HEK293T (cell line): Measurements from ENCODE around the gene GPC1.

Experiments
- CTCF ChIA-PET: fragments of 350-600 bp; formaldehyde crosslinking; extraction: SDS; loops from one replicate; lab custom pipeline; 2021; ENCODE audit warnings: antibody characterized with exemption, inconsistent platforms; lab: Yijun Ruan, JAX
- POLR2A ChIA-PET: fragments of 350-600 bp; formaldehyde crosslinking; extraction: SDS; loops from one replicate; lab custom pipeline; 2020; ENCODE audit warnings: antibody characterized with exemption, inconsistent platforms; lab: Yijun Ruan, JAX
- DNase-seq: peaks from one replicate; pipeline ENCODE4 v3.0.0; 2012; ENCODE audit warnings: mixed read lengths; ENCODE audit errors: extremely low spot score
- ARNT ChIP-seq: fragments of 450-650 bp; IDR thresholded peaks from 2 replicates; pipeline ENCODE4 v1.6.1; 2017; ENCODE audit warnings: mild to moderate bottlenecking
- BHLHE40 ChIP-seq: fragments of 450-650 bp; IDR thresholded peaks from 2 replicates; pipeline ENCODE4 v1.6.1; 2016; ENCODE audit warnings: mild to moderate bottlenecking, moderate library complexity, borderline replicate concordance
- CTBP1 ChIP-seq: fragments of 450-650 bp; IDR thresholded peaks from 2 replicates; pipeline ENCODE4 v1.6.1; 2016; ENCODE audit warnings: borderline replicate concordance
- ELF4 ChIP-seq: fragments of 450-650 bp; IDR thresholded peaks from 2 replicates; pipeline ENCODE4 v1.6.1; 2017; ENCODE audit warnings: antibody characterized with exemption
- FOXA1 ChIP-seq: fragments of 450-650 bp; IDR thresholded peaks from 2 replicates; pipeline ENCODE4 v1.6.1; 2016; ENCODE audit warnings: mild to moderate bottlenecking
- FOXK2 ChIP-seq: fragments of 450-650 bp; IDR thresholded peaks from 2 replicates; pipeline ENCODE4 v1.6.1; 2016; ENCODE audit warnings: mild to moderate bottlenecking
- FOXM1 ChIP-seq: fragments of 450-650 bp; IDR thresholded peaks from 2 replicates; pipeline ENCODE4 v1.6.1; 2017; ENCODE audit warnings: mild to moderate bottlenecking, borderline replicate concordance
- HDGF ChIP-seq: fragments of 450-650 bp; IDR thresholded peaks from 2 replicates; pipeline ENCODE4 v1.6.1; 2017; ENCODE audit warnings: antibody characterized with exemption, borderline replicate concordance
- L3MBTL2 ChIP-seq: fragments of 450-650 bp; conservative IDR thresholded peaks from 2 replicates; pipeline ENCODE4 v1.6.1; 2016; ENCODE audit warnings: mild to moderate bottlenecking
- LEF1 ChIP-seq: fragments of 450-650 bp; IDR thresholded peaks from 2 replicates; pipeline ENCODE4 v1.6.1; 2017; ENCODE audit warnings: mild to moderate bottlenecking, borderline replicate concordance
- NFRKB ChIP-seq: fragments of 450-650 bp; IDR thresholded peaks from 2 replicates; pipeline ENCODE4 v1.6.1; 2016; ENCODE audit warnings: mild to moderate bottlenecking, moderate library complexity
- PKNOX1 ChIP-seq: fragments of 450-650 bp; IDR thresholded peaks from 2 replicates; pipeline ENCODE4 v1.6.1; 2016
- SP1 ChIP-seq: fragments of 450-650 bp; IDR thresholded peaks from 2 replicates; pipeline ENCODE4 v1.6.1; 2017
- SUZ12 ChIP-seq: fragments of 450-650 bp; IDR thresholded peaks from 2 replicates; pipeline ENCODE4 v1.6.1; 2016; ENCODE audit warnings: mild to moderate bottlenecking
- TARDBP ChIP-seq: fragments of 450-650 bp; IDR thresholded peaks from 2 replicates; pipeline ENCODE4 v1.6.1; 2016
- ZNF384 ChIP-seq: fragments of 450-650 bp; IDR thresholded peaks from 2 replicates; pipeline ENCODE4 v1.6.1; 2016

GPC1 gene

GRCh38 chr2:240425697-240426096, 9.8 kb upstream of the GPC1 start:
- ChIA-PET POLR2A (no interaction called here), CTCF (no interaction called here)
- no peak for DNase-seq
- TF ChIP-seq SP1 (no peak), PKNOX1 (no peak), L3MBTL2 (no peak), BHLHE40 (no peak), LEF1 (no peak), NFRKB (no peak), SUZ12 (no peak), ZNF384 (no peak), ELF4 (no peak), CTBP1 (no peak)

- no peak for DNase-seq
- POLR2A ChIA-PET: interaction anchor here (1.3 kb wide), 2 partner anchors 9 to 11 kb away, joined by 3 read pairs; partner anchors contain the start of gene GPC1
- CTCF ChIA-PET: no interaction called here
- no peak for TF ChIP-seq TARDBP
- TF ChIP-seq CTBP1: no peak
- TF ChIP-seq FOXM1: no peak
- TF ChIP-seq L3MBTL2: no peak
- TF ChIP-seq BHLHE40: no peak
- TF ChIP-seq PKNOX1: no peak
- no peak for TF ChIP-seq ZNF384
- TF ChIP-seq ELF4: no peak
- TF ChIP-seq FOXA1: no peak
- TF ChIP-seq ARNT: no peak
- no peak for TF ChIP-seq LEF1
- no peak for TF ChIP-seq NFRKB
- TF ChIP-seq FOXK2: no peak
- TF ChIP-seq SP1: no peak
- no peak for TF ChIP-seq HDGF
- no peak for TF ChIP-seq SUZ12
Measured at GRCh38 chr2:240426845-240427721, 8.4 kb upstream of the GPC1 start.

GRCh38 chr2:240427729-240428128, 7.7 kb upstream of the GPC1 start:
- ChIA-PET CTCF (no interaction called here), POLR2A (no interaction called here)
- TF ChIP-seq ZNF384: no peak
- no peak for TF ChIP-seq ELF4
- no peak for TF ChIP-seq CTBP1
- TF ChIP-seq L3MBTL2: no peak
- no peak for TF ChIP-seq FOXM1
- no peak for TF ChIP-seq HDGF
- no peak for TF ChIP-seq PKNOX1
- TF ChIP-seq TARDBP: no peak
- TF ChIP-seq LEF1: no peak
- no peak for TF ChIP-seq FOXA1
- TF ChIP-seq SUZ12: no peak
- TF ChIP-seq FOXK2: no peak
- no peak for TF ChIP-seq BHLHE40
- no peak for TF ChIP-seq NFRKB
- TF ChIP-seq SP1: no peak
- TF ChIP-seq ARNT: no peak
- no peak for DNase-seq

- POLR2A ChIA-PET: no interaction called here
- CTCF ChIA-PET: no interaction called here
Measured at GRCh38 chr2:240428245-240428644, 7.2 kb upstream of the GPC1 start.

GRCh38 chr2:240429341-240429871, 6.1 kb upstream of the GPC1 start:
- no peak for TF ChIP-seq FOXK2
- no peak for TF ChIP-seq L3MBTL2
- no peak for TF ChIP-seq CTBP1
- TF ChIP-seq SUZ12: no peak
- no peak for TF ChIP-seq HDGF
- CTCF ChIA-PET: no interaction called here
- no peak for DNase-seq
- POLR2A ChIA-PET: no interaction called here

More at GRCh38 chr2:240428245-240428644, 7.2 kb upstream of the GPC1 start:
- no peak for DNase-seq
- no peak for TF ChIP-seq NFRKB
- TF ChIP-seq ELF4: no peak
- no peak for TF ChIP-seq L3MBTL2
- no peak for TF ChIP-seq FOXK2
- no peak for TF ChIP-seq ARNT
- TF ChIP-seq HDGF: no peak

GRCh38 chr2:240429872-240430491, 5.5 kb upstream of the GPC1 start:
- DNase-seq: no peak
- POLR2A ChIA-PET: no interaction called here
- TF ChIP-seq SP1: no peak
- no peak for TF ChIP-seq SUZ12
- TF ChIP-seq BHLHE40: no peak
- no peak for TF ChIP-seq FOXK2
- TF ChIP-seq ARNT: no peak
- TF ChIP-seq FOXM1: no peak
- no peak for TF ChIP-seq LEF1
- no peak for TF ChIP-seq PKNOX1
- TF ChIP-seq NFRKB: no peak
- no peak for TF ChIP-seq HDGF
- TF ChIP-seq TARDBP: no peak
- TF ChIP-seq FOXA1: no peak
- no peak for TF ChIP-seq CTBP1
- TF ChIP-seq ELF4: no peak
- TF ChIP-seq ZNF384: no peak
- no peak for TF ChIP-seq L3MBTL2
- CTCF ChIA-PET: no interaction called here
